Measurements from ENCODE around the gene KCNE2. TPM values are rescaled to one million over a fixed set of nuclear protein-coding genes. Genes with fewer than 3 reads are reported as not detected.

KCNE2 gene, protein sequence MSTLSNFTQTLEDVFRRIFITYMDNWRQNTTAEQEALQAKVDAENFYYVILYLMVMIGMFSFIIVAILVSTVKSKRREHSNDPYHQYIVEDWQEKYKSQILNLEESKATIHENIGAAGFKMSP
- not detected for total RNA-seq
- long read RNA-seq, result 0 reads

DNA sequence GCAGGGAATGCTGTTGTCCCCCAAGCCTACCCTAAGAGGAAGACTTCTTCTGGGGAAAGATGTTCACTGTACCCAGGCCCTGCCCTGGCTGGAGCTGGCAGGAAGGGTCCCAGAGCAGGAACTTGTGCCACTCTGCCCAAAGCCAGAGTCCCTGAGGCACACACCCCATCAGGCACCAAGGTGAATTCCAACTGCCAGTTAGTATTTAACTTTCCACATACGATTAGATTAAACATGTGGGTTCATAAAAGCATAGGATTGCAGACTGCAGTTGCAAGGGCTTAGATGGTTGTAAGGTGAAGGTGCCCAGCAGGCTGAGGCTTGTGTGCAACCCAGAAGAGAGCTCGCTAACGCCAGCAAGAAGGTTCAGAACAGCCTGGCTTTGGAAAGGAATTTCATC lies at the start of gene KCNE2:
TSS of gene KCNE2 (plus strand) at position 274 of the 400 bp plus-strand sequence. CDS start 6,473 bp downstream, outside the sequence.
- intact Hi-C loops (cut with micrococcal nuclease), result no loop called here
- no peak for DNase-seq
- no peak for ATAC-seq

DNA sequence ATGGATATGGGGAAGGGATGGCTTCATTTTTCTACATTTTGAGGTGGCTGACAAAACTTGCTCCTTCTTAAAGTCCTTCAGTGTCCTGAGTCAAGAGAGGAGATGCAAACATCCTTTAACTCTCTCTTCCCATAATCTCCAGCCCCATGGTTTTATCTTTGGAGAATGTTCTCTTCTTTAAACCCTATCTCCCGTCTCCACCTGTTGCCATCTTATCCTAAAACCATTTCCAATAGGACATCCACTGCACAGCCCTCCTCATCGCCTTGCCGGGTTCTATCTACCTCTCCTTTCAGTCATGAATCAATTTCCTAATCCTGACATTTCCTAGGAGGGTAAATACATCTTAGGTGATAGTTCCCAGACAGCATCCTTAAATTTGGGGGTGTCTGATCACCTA lies 44.2 kb upstream of the KCNE2 start:
- intact Hi-C loops (cut with micrococcal nuclease), result no loop called here
- ATAC-seq (no peak), DNase-seq (no peak)

DNA sequence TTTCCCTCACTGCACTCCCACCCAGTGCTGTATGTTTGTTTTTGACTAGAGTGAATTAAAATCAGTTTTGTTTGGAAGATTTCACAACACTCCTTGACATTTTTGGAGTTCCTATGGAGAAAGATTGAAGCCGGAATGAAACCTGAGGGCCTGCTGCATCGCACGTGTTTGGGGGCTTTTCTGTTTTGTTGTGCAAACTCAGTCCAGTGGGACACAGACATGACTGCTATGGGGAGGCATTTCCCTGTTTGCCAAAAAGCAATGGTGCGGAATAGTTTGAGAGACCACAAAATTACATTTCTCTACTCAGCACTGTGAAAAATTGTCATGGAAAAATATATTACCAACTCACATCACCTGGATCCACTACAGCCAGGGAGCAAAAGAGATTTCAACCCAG lies 43.8 kb upstream of the KCNE2 start:
- no peak for ATAC-seq

DNA sequence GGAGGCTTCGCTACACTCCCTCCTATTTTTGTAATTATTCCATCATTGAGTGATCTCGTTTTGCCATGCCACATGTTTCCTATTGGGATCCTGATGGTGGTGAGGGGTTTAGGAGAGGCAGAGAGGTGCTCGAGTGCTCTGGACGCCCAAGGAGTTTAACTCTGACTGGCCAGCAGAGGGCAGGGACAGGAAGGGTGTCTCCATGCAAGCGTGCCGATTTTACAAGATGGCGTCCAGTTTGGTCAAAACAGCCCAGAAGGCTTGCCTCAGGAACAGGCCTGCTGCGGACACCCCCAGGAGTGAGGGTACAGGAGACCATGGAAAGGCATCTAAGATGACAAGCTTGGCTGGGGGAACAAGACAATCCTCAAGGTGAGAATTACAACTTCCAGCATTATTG lies 33.8 kb upstream of the KCNE2 start:
- ATAC-seq, result no peak
- DNase-seq, result no peak
- intact Hi-C loops (cut with micrococcal nuclease), result no loop called here

More for the DNA sequence above, 43.8 kb upstream of the KCNE2 start:
- DNase-seq, result no peak
- intact Hi-C loops (cut with micrococcal nuclease), result no loop called here

DNA sequence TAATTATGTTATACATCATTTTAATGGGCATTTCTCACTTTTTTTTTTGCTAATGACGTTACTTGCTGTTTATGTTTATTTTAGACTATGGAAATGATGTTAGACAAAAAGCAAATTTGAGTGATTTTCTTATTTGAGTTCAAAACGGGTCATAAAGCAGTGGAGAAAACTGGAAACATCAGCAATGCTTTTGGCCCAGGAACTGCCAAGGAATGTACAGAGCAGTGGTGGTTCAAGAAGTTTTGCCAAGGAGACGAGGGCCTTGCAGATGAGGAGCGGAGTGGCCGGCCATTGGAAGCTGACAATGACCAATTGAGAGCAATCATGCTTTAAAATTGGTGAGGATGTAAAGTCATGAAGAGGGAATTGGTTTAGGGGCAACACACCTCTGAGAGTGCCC lies 32.1 kb upstream of the KCNE2 start:
- DNase-seq (no peak), ATAC-seq (no peak)
- intact Hi-C loops (cut with micrococcal nuclease), result no loop called here

DNA sequence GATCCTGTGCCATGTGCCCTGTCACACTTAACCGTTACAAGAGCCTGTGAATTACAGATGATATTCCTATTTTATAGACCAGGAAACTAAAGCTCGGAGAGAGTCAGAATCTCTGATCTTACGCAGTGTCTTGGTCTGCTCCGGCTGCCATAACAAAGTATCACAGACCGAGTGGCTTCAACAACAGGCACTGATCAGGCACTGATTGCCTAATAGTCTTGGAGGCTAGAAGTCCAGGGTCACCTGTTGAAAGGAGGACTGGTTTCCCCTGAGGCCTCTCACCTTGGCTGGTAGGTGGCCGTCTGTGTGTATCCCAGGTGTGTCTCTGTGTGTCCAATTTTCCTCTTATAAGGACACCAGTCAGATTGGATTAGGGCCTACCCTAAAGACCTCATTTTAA lies 31.5 kb upstream of the KCNE2 start:
- ATAC-seq, result no peak
- intact Hi-C loops (cut with micrococcal nuclease), result no loop called here
- no peak for DNase-seq

DNA sequence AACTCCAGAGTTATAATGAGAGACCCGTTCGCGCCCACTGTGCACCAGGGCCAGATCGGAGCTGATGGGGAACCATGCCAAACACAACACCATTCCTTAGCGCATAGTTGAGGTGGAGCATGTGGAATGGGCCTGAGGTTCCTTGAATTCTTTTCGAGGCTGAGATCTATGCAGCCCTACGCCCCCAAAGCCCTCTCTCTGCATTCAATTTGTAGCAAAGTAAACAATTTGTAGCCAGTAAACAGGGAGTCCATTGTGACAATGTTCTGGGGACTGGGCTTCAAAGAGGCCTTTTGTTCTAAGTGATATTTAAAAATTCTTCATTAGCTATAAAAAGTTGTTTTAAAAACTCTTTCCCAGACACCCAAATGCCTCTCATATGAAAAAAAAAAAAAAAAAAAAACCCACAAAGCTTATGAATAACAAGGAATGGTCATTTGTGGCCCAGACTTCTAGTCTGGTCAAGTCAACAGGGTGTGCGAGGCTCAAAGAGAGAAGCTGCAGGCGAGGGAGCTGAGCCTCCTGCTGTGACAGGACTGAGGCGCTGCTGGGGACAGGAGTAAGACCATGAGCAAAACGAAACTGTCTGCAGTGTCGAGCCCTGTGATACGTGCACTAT lies 30.6 kb upstream of the KCNE2 start:
- intact Hi-C loops (cut with micrococcal nuclease), result no loop called here
- DNase-seq (no peak), ATAC-seq (no peak)

DNA sequence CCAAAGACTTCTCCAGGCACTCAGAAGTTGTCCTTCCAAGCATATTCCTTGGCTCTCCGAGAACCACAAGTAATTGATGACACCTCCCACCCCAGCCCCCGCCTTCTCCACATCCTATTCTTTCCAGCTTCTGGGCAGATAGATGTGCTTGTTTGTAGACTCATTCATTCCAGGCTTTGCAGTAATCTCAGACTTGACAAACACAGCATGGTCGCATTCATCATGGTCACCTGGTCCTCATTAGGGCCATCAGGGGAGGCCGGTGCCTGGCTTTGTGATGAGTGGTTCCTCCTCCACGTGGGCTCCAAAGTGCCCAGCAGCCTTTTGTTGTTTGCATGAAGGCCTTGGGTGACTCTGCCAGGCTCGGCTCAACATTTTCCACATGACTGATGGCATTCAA lies 28.5 kb upstream of the KCNE2 start:
- intact Hi-C loops (cut with micrococcal nuclease), result no loop called here

DNA sequence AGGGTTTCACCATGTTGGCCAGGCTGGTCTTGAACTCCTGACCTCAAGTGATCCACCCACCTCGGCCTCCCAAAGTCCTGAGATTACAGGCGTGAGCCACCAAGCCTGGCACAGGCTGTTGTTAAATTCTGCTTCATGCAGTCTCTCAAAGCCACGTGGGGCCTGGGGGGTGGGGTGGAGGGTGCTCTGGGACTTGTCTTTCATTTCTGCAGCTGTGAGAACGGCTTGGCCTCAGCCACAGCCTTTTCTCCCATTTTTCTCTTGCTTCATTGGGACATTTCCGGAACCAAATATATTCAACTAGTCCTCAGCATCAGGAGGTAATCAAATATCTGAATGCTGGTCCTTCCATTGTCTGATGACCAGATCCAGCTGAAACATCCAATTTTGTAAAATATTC lies 27.6 kb upstream of the KCNE2 start:
- ATAC-seq, result peak; percentile 62
- no peak for DNase-seq
- intact Hi-C loops (cut with micrococcal nuclease), result no loop called here

More for the DNA sequence above, 28.5 kb upstream of the KCNE2 start:
- no peak for ATAC-seq
- no peak for DNase-seq

DNA sequence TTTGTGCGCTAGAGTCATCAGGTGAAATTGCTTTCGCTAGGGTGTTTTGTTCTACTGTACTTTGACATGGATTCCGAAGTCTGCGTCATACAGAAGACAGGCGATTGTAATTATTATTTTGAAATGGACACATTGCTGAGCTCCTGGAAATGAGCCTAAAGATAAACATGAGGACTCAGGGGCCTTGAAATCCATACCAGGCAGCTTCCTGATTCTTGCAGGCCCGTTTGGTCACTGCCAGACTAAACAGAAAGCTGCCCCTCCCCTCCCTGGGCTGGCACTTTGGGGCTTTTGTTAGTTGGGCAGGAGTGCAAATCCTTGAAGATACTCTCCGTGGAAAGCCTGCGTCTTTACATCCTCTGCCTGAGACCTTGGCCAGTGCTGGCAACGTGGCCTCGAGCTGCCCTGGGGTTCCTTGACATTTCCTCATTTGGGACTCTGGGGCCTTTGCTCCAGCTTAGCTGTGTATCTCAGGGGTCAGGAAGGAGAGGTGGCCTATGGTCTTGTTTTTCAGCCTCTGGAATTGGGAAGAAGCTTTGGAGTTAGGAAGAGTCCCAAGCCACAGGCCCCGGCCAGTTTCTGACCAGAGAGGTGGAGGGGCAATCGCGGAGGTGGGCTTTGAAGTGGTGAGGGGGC lies 26.9 kb upstream of the KCNE2 start:
- ATAC-seq, result peak; percentile 44
- intact Hi-C loops (cut with micrococcal nuclease), result no loop called here
- DNase-seq, result no peak

DNA sequence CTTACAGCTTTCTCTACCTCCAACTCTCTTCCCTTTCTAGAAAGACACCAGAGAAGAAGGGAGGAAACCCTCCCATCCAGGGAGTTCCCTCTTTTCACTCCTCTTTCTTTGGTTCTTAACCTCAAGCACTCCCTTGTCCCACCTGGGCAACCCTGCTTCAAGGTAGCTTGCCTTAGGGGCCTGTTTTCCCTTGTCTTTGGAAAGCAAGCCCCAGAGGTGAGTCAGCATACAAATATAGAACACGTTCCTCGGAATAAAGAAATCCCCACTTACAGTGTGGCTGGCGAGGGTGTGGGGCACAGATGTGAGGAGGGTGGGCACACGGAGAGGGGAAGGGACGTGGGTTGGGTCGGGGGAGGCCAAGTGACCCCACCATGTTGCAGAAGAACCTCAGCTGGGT lies 26.1 kb upstream of the KCNE2 start:
- intact Hi-C loops (cut with micrococcal nuclease), result no loop called here
- DNase-seq, result no peak
- peak; percentile 74 for ATAC-seq

DNA sequence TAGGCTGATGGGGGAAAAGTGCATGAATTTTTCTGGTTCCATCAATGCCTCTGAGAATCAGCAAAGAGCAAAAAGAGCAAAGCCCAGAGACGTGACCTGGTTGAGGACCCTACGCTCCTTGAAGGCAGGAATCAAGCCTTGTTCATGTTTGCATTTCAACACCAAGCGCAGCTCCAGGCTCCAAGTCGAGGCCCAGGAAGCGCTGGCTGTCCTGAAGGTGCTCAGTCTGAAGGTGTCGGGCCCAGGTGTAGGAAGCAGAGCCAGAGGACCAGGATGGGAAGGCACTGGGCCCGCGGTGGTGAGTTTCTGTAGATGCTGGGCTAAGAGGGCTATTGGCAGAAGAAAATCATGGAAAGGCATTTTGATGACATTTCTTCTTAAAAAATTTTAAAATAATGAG lies 25.6 kb upstream of the KCNE2 start:
- no peak for ATAC-seq
- no peak for DNase-seq
- intact Hi-C loops (cut with micrococcal nuclease), result no loop called here

DNA sequence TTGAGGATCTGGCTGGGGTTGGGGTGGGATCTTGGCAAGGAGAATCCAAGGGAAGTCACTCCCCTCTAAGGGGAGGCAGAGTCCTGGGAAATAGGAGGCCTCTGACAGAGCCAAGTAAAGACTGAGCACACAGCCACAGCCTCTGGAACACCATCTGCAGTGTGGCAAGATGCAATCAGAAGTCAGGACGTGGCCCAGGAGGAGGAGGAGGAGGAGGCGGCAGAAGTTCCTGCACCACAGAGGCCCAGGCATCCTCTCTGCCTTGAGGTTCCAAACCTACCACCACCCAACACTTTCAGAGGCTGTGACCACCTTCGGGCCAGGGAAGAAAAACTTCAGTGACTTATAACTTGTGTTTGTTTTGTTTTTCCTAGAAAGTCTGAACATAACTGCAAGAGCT lies 23.7 kb upstream of the KCNE2 start:
- no peak for ATAC-seq
- intact Hi-C loops (cut with micrococcal nuclease), result no loop called here
- no peak for DNase-seq

DNA sequence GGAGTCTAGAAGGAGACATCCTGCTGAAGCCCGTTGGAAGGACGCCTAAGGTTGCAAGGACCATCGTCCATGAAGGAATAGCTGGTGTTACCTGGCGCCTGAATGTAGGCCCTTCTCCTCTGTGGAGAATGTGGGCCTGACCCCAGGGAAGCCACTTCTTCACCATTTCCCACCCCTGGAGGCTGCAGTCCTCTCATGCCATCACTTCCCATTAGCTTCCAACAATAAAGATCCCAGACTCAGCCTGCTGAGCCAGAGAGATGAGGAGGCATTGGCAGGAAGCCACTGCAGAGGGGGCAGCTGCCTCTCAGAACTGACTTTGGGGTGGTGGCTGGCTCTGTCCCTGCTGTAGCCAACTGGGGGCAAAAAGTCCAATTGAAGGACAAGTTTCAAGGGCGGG lies 21.3 kb upstream of the KCNE2 start:
- intact Hi-C loops (cut with micrococcal nuclease), result no loop called here
- ATAC-seq (no peak), DNase-seq (no peak)

DNA sequence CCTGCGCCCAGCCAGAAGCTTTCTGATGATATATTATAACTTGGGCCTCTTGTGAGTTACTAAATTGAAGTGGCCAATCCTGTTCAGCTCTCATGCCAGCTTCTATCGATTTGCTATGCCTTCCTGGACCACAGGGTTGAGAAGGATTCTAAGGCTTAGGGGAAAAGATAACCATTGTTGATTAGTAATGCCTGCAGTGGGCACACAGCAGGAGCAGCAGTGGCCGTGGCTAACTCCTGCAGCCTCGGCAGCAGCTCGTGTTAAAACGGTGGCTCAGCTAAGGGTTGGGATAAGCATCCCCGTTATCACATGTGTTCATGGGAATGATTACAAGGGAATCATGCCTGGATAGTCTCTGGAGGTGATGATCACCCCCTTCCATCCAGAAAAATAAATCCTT lies 20.5 kb upstream of the KCNE2 start:
- intact Hi-C loops (cut with micrococcal nuclease), result no loop called here
- ATAC-seq, result peak; percentile 39
- no peak for DNase-seq

DNA sequence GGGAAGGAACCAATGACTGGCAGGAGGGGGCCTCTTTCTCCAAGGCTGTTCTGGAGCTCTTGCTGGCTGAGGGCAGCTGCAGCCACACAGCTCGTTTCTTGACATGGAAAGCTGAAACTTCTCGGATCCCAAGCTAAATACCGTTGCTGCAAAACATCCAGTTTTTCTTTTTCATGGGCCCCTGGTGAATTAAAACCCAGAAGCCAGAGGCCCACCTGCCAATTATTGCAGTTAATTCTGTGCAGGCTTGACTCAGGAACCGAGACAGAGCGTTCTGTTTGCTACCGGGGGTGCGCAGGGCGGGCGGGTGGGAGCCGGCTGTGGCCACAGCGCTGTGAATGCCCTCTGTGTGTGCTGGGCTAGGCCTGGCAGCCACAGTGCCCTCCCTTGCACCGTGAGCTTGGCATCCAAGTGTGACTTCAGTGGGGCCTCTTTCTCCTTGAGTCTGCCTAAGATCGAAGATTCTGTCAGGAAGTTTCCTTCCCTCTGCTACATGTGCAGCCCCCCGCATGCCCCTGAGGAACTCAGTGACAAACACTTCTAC lies 19.9 kb upstream of the KCNE2 start:
- no peak for DNase-seq
- intact Hi-C loops (cut with micrococcal nuclease), result no loop called here
- peak; percentile 57 for ATAC-seq

DNA sequence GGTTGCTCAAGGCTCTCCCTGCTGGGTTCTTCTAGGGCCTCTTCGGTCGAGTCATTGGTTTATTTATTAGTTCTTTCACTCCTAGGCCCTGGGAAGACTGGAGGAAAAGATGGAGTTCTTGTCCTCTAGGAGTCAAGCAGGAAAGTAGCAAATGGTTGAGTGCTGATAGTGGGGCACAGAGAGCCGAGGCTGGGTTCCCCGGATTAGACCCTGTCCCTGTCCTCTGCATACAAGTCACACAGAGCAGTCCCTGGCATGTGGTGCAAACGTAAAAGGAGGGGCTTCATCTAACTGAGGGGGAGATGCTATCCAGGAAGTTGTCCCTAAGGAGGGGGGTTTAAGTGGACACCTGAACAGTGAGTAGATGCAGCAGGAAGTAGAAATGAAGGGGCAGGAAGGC lies 19.2 kb upstream of the KCNE2 start:
- intact Hi-C loops (cut with micrococcal nuclease), result no loop called here
- no peak for DNase-seq

DNA sequence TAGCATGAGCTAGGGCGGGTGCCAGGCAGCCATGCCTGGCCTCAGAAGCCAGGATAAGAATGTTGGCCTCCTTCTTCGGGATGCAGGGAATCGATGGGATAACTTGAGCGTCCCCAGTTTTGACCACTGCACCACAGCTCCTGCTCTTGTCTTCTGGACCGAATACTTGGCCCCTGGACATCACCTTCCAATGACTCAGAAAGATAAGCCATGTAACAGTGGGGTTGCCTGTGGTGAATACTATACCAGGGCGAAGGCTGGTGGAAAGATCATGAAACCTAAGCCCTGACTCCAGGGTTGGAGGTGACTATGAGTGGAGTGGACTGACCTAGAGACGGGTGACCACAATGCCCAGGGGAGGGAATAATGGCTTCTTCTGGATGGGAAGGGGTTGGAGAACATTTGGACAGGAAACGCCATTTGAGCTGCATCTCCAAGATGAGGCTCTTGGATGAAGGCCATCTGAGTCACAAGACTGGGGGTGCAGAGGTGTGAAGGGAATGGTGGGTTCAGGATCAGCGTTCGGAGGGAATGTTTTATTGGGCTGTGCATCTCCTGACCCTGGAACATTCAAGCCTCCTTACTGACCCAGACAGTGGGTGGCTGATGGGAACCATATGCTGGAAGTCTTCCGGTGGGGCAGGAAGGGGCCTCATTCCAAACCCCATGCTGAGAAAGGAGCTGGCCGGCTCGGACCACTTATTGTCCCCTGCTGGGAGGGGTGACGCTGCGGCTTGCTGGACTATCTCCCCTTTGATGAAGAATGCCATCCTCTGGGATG lies 18.5 kb upstream of the KCNE2 start:
- peak; percentile 39 for DNase-seq
- ATAC-seq, result peak; percentile 57
- intact Hi-C loops (cut with micrococcal nuclease), result loop anchor here (5.0 kb wide), 2 partner anchors 143 to 428 kb away; partner anchors contain the start of gene ATP5PO

More for the DNA sequence above, 19.2 kb upstream of the KCNE2 start:
- no peak for ATAC-seq

DNA sequence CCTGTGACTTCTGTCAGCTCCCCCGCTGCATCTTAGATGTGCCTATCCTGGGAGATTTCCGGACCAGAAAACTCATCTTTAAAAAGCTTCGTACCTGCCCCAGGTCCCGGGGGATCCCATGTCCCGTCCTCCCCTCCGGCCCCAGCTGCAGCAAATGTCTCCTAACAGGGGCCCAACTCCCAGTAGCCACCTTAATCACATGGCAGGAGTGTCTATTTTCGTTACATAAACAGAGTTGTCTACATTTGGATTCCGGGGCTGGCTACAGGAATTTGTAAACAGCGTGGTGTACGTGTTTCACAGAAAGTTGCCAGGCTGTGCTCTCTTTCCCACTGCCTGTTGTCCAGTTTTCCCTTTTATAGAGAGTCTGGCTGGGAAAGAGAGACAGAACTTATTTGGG lies 17.9 kb upstream of the KCNE2 start:
- ATAC-seq (peak; percentile 50), DNase-seq (no peak)
- intact Hi-C loops (cut with micrococcal nuclease), result loop anchor here (5.0 kb wide), 2 partner anchors 144 to 429 kb away; partner anchors contain the start of gene ATP5PO
